Inferior parietal cortex (tissue), 1 donor: Measurements from ENCODE around the gene MLC1.

ENCODE experiments used
- DNase-seq: peaks from one replicate; pipeline ENCODE4 v3.0.0-alpha.2; 2016; ENCODE audit errors: extremely low spot score

MLC1 gene

GRCh38 chr22:50058061-50058905, 26.9 kb downstream of the MLC1 start, which contains the start of gene TTLL8:
TTLL8 (minus strand) TSS chr22:50058298.
- DNase-seq: no peak

DNA sequence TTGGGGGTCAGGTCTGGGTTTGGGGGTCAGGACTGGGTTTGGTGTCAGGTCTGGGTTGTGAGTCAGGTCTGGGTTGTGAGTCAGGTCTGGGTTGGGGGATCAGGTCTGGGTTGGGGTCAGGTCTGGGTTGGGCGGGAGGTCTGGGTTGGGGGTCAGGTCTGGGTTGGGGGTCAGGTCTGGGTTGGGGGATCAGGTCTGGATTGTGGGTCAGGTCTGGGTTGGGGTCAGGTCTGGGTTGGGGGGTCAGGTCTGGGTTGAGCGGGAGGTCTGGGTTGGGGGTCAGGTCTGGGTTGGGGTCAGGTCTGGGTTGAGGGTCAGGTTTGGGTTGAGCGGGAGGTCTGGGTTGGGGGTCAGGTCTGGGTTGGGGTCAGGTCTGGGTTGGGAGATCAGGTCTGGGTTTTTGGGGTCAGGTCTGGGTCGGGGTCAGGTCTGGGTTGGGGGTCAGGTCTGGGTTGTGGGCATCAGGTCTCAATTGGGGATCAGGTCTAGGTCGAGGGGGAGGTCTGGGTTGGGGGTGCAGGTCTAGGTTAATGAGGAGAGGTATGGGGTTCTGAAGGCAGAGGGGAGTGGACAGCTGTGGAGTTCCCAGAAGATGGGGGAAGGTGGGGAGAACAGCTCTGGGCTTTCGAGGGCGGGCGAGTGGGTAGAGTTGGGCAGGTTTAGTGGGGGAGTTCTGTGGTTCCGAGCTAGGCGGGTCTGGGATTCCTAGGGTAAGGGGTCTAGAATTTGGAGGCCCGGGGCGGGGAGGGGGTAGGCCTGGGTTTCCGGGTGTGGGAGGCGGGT, 27.8 kb downstream of the MLC1 start:
- DNase-seq: no peak

GRCh38 chr22:50056214-50056972, 28.8 kb downstream of the MLC1 start:
- no peak for DNase-seq

GRCh38 chr22:50053861-50054260, 31.4 kb downstream of the MLC1 start:
- no peak for DNase-seq

DNA sequence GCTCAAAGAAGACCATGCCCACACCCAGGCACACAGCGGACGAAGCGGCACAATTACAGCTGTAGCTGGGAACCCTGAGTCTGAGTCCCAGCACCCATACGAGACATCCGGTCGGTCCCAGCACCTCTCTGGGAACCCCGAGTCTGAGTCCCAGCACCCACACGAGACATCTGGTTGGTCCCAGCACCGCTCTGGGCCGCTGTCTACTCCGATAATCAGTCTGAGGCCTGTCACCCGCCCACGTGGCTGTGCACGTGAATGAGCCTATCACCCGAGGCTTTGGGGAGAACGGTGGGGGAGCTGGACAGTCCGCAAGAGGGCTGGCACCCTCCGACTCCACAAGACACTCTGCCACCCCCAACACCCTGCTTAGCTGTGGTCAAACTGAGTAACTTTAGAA, 33.3 kb downstream of the MLC1 start:
- DNase-seq: no peak

GRCh38 chr22:50049299-50050195, 35.7 kb downstream of the MLC1 start:
- DNase-seq: no peak

GRCh38 chr22:50048836-50049235, 36.4 kb downstream of the MLC1 start:
- no peak for DNase-seq

- DNase-seq: no peak
Observed at GRCh38 chr22:50048061-50048765, 37.0 kb downstream of the MLC1 start.

DNA sequence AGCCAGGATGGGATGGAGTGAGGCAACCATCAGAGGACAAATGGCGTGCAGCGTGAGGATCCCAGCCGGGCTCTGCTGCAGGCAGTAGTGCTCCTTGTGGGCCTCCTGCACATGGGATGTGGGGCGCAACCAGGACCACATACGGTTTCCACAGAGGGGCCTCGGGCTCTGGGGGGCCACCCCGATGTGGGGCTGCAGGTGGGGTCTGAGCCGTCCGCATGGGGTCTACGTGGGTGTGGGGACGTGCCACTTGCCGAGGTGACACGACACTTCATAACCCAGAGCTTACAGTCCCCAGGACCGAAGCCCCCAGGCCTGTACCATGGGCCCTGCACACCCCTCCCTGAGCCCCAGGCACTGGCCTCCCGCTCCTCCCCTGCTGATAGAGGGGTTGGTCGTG, 37.9 kb downstream of the MLC1 start:
- no peak for DNase-seq

DNA sequence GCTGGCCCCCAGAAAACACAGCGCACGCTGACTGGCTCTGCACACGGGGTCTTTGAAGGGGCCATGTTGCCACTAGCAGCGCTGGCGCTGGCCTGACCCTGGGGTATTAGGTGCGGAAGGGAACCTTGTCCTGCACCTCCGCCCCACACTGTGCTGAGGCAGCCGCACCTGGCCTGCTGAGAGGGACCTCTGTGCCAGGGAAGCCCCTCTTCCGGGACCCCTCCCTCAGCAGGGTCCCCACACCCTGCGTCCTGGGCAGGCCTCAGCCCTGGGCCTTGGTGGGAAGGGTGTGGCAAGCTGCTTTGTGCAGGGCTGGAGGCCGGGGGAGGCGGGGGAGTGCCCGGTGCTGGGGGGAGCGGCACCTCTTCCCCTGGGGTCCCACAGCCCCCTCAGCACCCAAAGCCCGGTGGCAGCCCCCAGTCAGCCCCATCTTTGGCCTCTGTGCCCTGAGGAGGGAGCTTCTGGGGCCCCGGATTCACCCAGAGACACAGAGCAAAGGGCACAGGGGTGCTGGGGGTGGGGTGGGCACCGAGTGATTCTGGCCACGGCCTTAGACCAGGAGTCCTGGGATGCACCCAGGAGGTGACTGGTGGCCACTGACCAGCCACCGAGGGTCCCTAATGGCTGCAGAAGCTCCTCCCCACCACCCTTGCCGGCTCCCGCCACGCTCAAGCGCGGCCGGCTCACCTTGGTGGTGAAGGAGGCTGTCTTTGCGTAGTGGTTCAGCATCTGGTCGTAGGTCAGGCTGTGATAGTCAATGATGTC, 38.6 kb downstream of the MLC1 start:
- no peak for DNase-seq

DNA sequence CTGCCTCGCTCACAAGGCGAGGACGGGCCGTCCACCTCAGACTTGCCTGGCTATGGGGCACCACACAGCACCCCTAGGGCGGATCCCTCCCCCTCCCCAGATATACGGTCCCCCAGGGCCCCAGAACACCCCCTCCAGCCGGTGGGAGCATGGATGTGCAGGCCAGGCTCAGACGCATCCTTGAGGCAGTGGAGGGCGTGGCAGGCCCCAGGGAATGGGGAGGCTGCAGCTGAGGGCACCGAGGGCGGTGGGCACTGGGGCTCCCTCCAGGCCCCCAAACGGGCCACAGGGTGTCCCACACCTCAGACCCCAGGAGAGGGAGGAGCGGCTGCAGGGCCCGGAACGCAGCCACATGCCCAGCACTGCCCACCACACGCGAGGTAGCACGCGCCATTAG, 39.2 kb downstream of the MLC1 start:
- no peak for DNase-seq

DNA sequence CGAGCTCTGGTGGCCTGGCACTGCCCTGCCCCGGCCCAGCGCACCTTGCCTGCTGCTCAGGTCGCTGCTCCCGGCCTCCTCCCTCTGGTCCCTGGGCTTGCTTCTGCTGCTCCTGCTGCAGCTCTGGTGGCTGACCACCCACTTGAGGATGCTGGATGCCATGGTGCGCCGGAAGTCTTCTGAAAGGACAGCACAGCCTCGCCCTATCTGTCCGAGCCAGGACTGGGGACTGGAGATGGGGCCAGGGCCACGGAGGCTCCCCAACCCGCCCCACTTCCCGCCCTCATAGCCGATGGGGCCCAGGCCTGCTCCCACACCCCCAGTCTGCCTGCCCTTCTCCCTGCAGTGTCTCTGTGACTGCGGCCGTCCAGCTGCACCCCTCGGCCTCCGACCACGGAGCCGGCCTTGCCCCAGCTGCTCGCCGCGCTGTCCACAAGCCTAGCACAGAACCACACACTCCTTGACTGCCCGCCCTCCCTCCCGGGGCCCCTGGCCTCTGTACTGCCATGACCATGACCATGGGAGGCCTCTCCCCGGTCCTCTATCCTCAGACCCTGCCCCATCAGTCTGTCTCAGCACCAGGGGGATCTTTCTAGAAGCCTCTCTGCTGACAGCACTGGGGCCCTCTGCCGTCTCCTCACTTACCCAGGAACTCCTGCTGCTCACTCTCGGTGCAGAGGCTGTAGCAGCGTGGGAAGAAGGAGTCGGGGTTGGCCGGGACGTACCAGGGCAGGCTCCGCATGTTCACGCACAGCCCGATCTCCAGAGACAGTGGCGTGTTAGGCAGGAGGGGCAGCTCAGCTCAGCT, 39.8 kb downstream of the MLC1 start:
- DNase-seq: no peak

DNA sequence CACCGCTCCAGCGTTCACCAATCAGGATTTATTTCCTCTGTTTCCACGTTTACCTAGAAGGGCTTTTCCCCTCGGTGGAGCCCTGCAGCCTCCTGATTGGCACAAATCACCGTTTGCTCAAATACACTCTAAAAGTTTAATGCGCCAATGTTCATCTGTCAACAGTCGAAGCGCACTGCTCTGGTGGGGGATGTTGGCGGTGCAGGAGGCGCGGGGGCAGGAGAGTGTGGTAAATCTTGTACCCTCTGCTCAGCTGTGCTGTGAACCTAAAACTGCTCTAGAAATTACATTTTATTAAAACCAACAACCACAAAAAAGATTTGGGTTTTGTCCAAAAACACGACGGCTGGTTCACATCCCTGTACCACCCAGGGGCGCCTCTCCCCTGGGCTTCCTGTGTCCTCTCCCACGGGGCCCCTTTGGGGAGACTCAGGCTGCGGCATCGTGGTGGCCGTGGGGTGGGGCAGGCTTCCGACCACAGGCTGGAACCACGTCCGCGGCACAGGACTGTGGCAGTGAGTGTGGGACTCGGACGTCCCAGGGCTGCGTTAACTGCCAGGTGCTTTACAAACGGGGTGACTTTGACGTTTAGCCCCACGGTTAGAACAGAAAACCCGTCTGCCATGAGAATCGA, 40.6 kb downstream of the MLC1 start:
- DNase-seq: no peak

DNA sequence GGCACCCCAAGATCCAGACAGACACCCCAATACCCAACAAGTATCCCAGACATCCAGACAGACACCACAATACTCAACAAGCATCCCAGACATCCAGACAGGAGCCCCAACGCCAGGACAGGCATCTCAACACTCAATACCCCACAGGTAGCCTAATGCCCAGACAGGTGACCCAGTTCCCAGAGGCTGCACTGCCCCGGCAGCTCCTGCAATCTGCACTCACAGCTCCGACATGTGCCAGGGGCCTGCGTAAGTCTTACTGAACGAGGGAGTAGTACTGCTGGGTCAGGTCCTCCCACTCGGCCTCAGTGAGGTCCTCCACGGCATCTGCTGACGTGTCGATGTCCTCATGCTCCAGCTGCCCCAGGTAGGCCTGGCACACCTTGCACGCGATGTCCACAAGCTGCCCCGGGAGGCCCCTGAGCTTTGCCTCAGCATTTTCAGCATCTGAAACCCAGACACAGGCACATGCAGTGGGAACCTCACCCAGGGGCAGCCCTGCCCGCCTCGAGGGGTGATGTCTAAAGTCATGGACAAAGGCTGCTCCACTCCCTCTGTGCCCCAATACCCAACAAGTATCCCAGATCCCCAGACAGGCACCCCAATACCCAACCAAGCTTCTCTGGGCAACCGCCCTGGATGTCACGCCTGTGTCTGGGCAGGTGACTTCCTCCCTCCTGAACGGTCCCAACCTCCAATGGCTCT, 43.7 kb downstream of the MLC1 start:
- no peak for DNase-seq

DNA sequence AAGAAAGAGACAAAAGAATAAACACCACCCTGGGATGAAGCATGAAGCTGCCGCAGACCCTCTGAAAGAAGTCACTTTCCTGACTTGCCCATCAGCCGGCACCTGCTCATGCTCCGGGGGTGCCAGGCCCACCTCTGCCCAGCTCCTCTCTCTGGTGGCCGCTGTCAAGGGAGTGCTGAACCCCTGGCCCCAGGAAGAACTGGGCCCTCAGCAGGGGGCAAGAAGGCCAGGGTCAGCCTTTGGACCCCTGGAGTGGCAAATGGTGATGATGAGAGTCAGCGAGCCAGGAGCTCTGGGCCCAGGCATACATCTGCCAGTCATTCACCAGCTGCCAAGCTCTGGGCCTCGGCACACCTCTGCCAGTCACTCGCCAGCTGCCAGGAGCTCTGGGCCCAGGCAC, 44.5 kb downstream of the MLC1 start:
- DNase-seq: no peak

GRCh38 chr22:50039669-50040443, 45.4 kb downstream of the MLC1 start:
- no peak for DNase-seq
